ENCODE data around the gene GRPR. TPM values are rescaled to one million over a fixed set of nuclear protein-coding genes. Genes with fewer than 3 reads are reported as not detected.
A peak's percentile ranks its signal among the peaks of the same experiment; 100 is the strongest.
"Not testable (repeated sequence)": the region's sequence is repeated elsewhere in the genome, so short reads cannot be mapped to it uniquely, and the experiment has no call there.

The GRPR gene
- total RNA-seq, 6 experiments from 2014 or later, result not detected

- H3K27ac ChIP-seq, result no peak overlapping the region
- WGBS (ENCODE audit: insufficient coverage, low coverage, low lambda C conversion rate, missing lambda C conversion rate), result 30% methylated on average over 3 of the region's 3 CpGs
- H3K36me3 ChIP-seq, result no peaks in the 10 kb centered on the region
- TF ChIP-seq CTCF (IDR thresholded peaks at IDR 0.05), result no peak
- no peak for TF ChIP-seq POLR2A (IDR thresholded peaks at IDR 0.05)
- H3K9me3 ChIP-seq, result no peaks in the 10 kb centered on the region
- DNase-seq, result no peak
- ATAC-seq, result no peak
- no peaks in the 10 kb centered on the region for H3K4me1 ChIP-seq
- no peak overlapping the region for H3K4me3 ChIP-seq
- intact Hi-C loops (cut with DNase I), result no loop called here
- H3K27me3 ChIP-seq, result no peaks in the 10 kb centered on the region
Observed at GRCh38 chrX:16175329-16176061, 52.1 kb downstream of the GRPR start.

- Histone ChIP-seq H3K4me1 (no peaks in the 10 kb centered on the region), H3K27me3 (no peaks in the 10 kb centered on the region), H3K36me3 (no peaks in the 10 kb centered on the region), H3K27ac (no peak overlapping the region), H3K9me3 (no peaks in the 10 kb centered on the region), H3K4me3 (no peak overlapping the region)
- 22% methylated on average over 1 of the region's 2 CpGs for WGBS (ENCODE audit: insufficient coverage, low coverage, low lambda C conversion rate, missing lambda C conversion rate)
- TF ChIP-seq CTCF (IDR thresholded peaks at IDR 0.05) (no peak), POLR2A (IDR thresholded peaks at IDR 0.05) (no peak)
- intact Hi-C loops (cut with DNase I), result no loop called here
- DNase-seq, result no peak
- no peak for ATAC-seq
Observed at GRCh38 chrX:16177260-16177659, 53.9 kb downstream of the GRPR start.

GRCh38 chrX:16183843-16184242 is 60.5 kb downstream of the GRPR start:
- H3K9me3 ChIP-seq; H3K36me3 ChIP-seq; ATAC-seq; DNase-seq; H3K4me3 ChIP-seq; H3K27me3 ChIP-seq; H3K4me1 ChIP-seq; intact Hi-C loops (cut with DNase I); H3K27ac ChIP-seq: not testable (repeated sequence)
- 43% methylated on average over 10 of the region's 10 CpGs for WGBS (ENCODE audit: insufficient coverage, low coverage, low lambda C conversion rate, missing lambda C conversion rate)

- Histone ChIP-seq H3K4me1 (no peaks in the 10 kb centered on the region), H3K36me3 (no peaks in the 10 kb centered on the region), H3K27ac (no peak overlapping the region), H3K9me3 (no peaks in the 10 kb centered on the region), H3K27me3 (no peaks in the 10 kb centered on the region), H3K4me3 (no peak overlapping the region)
- no peak for TF ChIP-seq CTCF (IDR thresholded peaks at IDR 0.05)
- TF ChIP-seq POLR2A (IDR thresholded peaks at IDR 0.05), result no peak
- WGBS (ENCODE audit: insufficient coverage, low coverage, low lambda C conversion rate, missing lambda C conversion rate), result 50% methylated on average over 1 of the region's 2 CpGs
- intact Hi-C loops (cut with DNase I), result no loop called here
- DNase-seq (no peak), ATAC-seq (peak in 2 of 4 donors; percentile 30 to 59)
Observed at GRCh38 chrX:16185725-16186136, 62.4 kb downstream of the GRPR start.

GRCh38 chrX:16186380-16187007 is 63.1 kb downstream of the GRPR start:
- Histone ChIP-seq H3K27me3 (no peaks in the 10 kb centered on the region), H3K36me3 (no peaks in the 10 kb centered on the region), H3K27ac (no peak overlapping the region), H3K9me3 (no peaks in the 10 kb centered on the region), H3K4me3 (no peak overlapping the region), H3K4me1 (no peaks in the 10 kb centered on the region)
- TF ChIP-seq CTCF (IDR thresholded peaks at IDR 0.05) (no peak), POLR2A (IDR thresholded peaks at IDR 0.05) (no peak)
- 30% methylated on average over 3 of the region's 3 CpGs for WGBS (ENCODE audit: insufficient coverage, low coverage, low lambda C conversion rate, missing lambda C conversion rate)
- ATAC-seq (no peak), DNase-seq (no peak)
- intact Hi-C loops (cut with DNase I), result no loop called here
